ENCODE data around the gene OBP2A. TPM values are rescaled to one million over a fixed set of nuclear protein-coding genes. Genes with fewer than 3 reads are reported as not detected.

The OBP2A gene
- polyA plus RNA-seq, 1 experiment = not detected

- TF ChIP-seq, protein P1, sequence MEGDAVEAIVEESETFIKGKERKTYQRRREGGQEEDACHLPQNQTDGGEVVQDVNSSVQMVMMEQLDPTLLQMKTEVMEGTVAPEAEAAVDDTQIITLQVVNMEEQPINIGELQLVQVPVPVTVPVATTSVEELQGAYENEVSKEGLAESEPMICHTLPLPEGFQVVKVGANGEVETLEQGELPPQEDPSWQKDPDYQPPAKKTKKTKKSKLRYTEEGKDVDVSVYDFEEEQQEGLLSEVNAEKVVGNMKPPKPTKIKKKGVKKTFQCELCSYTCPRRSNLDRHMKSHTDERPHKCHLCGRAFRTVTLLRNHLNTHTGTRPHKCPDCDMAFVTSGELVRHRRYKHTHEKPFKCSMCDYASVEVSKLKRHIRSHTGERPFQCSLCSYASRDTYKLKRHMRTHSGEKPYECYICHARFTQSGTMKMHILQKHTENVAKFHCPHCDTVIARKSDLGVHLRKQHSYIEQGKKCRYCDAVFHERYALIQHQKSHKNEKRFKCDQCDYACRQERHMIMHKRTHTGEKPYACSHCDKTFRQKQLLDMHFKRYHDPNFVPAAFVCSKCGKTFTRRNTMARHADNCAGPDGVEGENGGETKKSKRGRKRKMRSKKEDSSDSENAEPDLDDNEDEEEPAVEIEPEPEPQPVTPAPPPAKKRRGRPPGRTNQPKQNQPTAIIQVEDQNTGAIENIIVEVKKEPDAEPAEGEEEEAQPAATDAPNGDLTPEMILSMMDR (IDR thresholded peaks at IDR 0.05; ENCODE audit: low read depth, low read length) = no peak
- POLR2A ChIA-PET = no interaction called here
- no peak overlapping the region for H3K27ac ChIP-seq (ENCODE audit: low read depth, low read length)
- peaks cover 37% of the 10 kb centered on the region for H3K9me3 ChIP-seq (ENCODE audit: control insufficient read depth, insufficient read depth, low read length)
- no peaks in the 10 kb centered on the region for H3K27me3 ChIP-seq (ENCODE audit: control insufficient read depth, insufficient read depth, low read length)
- CTCF ChIA-PET = no interaction called here
- DNase-seq (ENCODE audit: low read depth, low spot score) = no peak
- no peak overlapping the region for H3K4me3 ChIP-seq (ENCODE audit: low read depth, low read length)
Observed at GRCh38 chr9:135563039-135563476, 17.1 kb downstream of the OBP2A start.

DNA sequence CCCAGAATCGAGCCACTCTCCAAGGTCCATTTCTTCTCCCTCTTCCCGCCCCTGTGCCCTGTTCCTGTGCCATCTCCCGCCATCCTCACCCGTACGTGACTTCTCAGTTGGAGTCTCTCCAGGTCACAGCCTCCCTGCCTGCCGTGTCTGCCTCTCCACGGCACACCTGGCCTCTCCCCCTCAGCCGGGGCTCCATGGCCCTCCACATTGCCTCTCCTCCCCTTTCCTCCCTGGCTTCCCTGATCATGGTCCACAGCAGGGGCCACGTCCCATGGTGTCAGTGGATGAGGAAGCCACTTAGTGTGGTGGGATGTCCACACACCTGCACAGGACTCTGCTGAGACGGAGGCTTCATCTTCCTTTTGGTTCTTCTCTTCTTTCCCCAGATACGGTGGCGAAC lies 17.9 kb downstream of the OBP2A start:
- peaks cover 37% of the 10 kb centered on the region for H3K9me3 ChIP-seq (ENCODE audit: control insufficient read depth, insufficient read depth, low read length)
- H3K4me3 ChIP-seq (ENCODE audit: low read depth, low read length) = no peak overlapping the region
- TF ChIP-seq, protein P1 (IDR thresholded peaks at IDR 0.05; ENCODE audit: low read depth, low read length) = no peak
- CTCF ChIA-PET = no interaction called here
- no peak for DNase-seq (ENCODE audit: low read depth, low spot score)
- POLR2A ChIA-PET = no interaction called here
- no peak overlapping the region for H3K27ac ChIP-seq (ENCODE audit: low read depth, low read length)
- no peaks in the 10 kb centered on the region for H3K27me3 ChIP-seq (ENCODE audit: control insufficient read depth, insufficient read depth, low read length)

DNA sequence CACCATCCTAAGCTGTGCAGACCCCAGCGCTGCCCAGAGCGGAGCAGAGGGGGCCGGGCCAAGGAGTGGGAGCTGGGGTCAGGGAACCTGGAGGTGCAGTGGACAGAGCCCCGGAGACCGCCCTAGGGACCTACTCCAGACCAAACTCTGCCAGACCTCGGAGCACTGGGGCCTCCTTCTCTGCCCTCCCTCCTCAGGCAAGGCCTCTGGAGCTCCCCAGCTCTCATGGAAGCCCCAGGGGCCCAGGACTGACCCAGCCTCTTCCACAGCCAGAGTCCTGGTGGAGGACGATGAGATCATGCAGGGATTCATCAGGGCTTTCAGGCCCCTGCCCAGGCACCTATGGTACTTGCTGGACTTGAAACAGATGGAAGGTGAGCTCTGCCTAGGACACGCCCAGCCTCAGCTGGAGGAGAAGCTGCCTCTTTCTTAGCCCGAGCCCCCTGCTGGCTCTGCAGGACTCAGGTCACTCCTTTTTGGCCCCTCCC lies 19.3 kb downstream of the OBP2A start:
- ChIA-PET CTCF (no interaction called here), POLR2A (no interaction called here)
- Histone ChIP-seq H3K27me3 (ENCODE audit: control insufficient read depth, insufficient read depth, low read length) (no peaks in the 10 kb centered on the region), H3K9me3 (ENCODE audit: control insufficient read depth, insufficient read depth, low read length) (peaks cover 37% of the 10 kb centered on the region), H3K4me3 (ENCODE audit: low read depth, low read length) (no peak overlapping the region), H3K27ac (ENCODE audit: low read depth, low read length) (no peak overlapping the region)
- TF ChIP-seq, protein P1 (IDR thresholded peaks at IDR 0.05; ENCODE audit: low read depth, low read length) = no peak
- DNase-seq (ENCODE audit: low read depth, low spot score) = no peak

DNA sequence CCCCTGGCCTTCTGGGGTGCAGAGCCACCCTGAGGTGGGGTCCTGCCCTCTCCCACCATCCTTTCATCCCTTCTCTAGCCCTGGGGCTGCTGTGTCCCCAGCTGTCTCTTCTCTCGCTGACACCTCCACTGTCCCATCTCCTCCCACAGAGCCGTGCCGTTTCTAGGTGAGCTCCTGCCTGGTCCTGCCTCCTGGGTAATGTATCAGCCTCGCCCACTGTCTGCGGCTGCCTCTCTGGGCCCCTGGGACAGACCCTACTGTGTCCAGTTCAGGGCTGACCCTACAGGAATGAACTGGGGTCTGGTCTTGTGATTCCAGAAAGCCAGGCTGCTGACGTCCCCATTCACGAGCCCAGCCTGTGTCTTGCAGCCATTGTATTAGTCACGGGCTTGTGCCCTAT lies 19.7 kb downstream of the OBP2A start:
- no peak overlapping the region for H3K27ac ChIP-seq (ENCODE audit: low read depth, low read length)
- peaks cover 37% of the 10 kb centered on the region for H3K9me3 ChIP-seq (ENCODE audit: control insufficient read depth, insufficient read depth, low read length)
- POLR2A ChIA-PET = no interaction called here
- CTCF ChIA-PET = interaction anchor here (1.4 kb wide), 1 partner anchor 61 kb away, joined by 3 read pairs; no protein-coding TSS in a partner anchor
- TF ChIP-seq, protein P1 (IDR thresholded peaks at IDR 0.05; ENCODE audit: low read depth, low read length) = no peak
- no peak overlapping the region for H3K4me3 ChIP-seq (ENCODE audit: low read depth, low read length)
- no peaks in the 10 kb centered on the region for H3K27me3 ChIP-seq (ENCODE audit: control insufficient read depth, insufficient read depth, low read length)
- DNase-seq (ENCODE audit: low read depth, low spot score) = no peak

GRCh38 chr9:135566552-135566951 lies 20.6 kb downstream of the OBP2A start:
- TF ChIP-seq, protein P1 (IDR thresholded peaks at IDR 0.05; ENCODE audit: low read depth, low read length) = no peak
- Histone ChIP-seq H3K27me3 (ENCODE audit: control insufficient read depth, insufficient read depth, low read length) (no peaks in the 10 kb centered on the region), H3K4me3 (ENCODE audit: low read depth, low read length) (no peak overlapping the region), H3K27ac (ENCODE audit: low read depth, low read length) (no peak overlapping the region), H3K9me3 (ENCODE audit: control insufficient read depth, insufficient read depth, low read length) (peaks cover 30% of the 10 kb centered on the region)
- CTCF ChIA-PET = interaction anchor here (1.4 kb wide), 1 partner anchor 62 kb away, joined by 3 read pairs; no protein-coding TSS in a partner anchor
- POLR2A ChIA-PET = no interaction called here
- no peak for DNase-seq (ENCODE audit: low read depth, low spot score)

Measured in AG04450 (cell line).